ENCODE measurements around the gene NRAP. TPM values are rescaled to one million over a fixed set of nuclear protein-coding genes. Genes with fewer than 3 reads are reported as not detected.

NRAP gene
- polyA plus RNA-seq, 2 donors = 0.02 to 0.04 TPM

- peaks cover 0 to 3% of the 10 kb centered on the region in 2 donors for H3K4me1 ChIP-seq (ENCODE audit: control insufficient read depth in 2 of 2, insufficient read depth in 2 of 2, low read length in 1 of 2)
- no peak overlapping the region for H3K4me3 ChIP-seq (ENCODE audit: low read depth in 1 of 2, low read length in 2 of 2)
- H3K27me3 ChIP-seq (ENCODE audit: control insufficient read depth in 1 of 2, insufficient read depth in 2 of 2, low read length in 2 of 2) = no peaks in the 10 kb centered on the region
- H3K9me3 ChIP-seq (ENCODE audit: control insufficient read depth in 2 of 2, insufficient read depth in 1 of 2, low read depth in 1 of 2, low read length in 1 of 2) = no peaks in the 10 kb centered on the region
- H3K36me3 ChIP-seq (ENCODE audit: control insufficient read depth in 2 of 2, insufficient read depth in 2 of 2, low read length in 1 of 2) = no peaks in the 10 kb centered on the region
- H3K27ac ChIP-seq (ENCODE audit: low read depth in 2 of 2, low read length in 1 of 2) = no peak overlapping the region
- whole genome bisulfite sequencing, 2 donors = 45 to 52% methylated on average over 6 of the region's 6 CpGs
These were observed 40.9 kb upstream of the NRAP start for GRCh38 chr10:113704637-113705343.

- peaks cover 0 to 5% of the 10 kb centered on the region in 2 donors for H3K9me3 ChIP-seq (ENCODE audit: control insufficient read depth in 2 of 2, insufficient read depth in 1 of 2, low read depth in 1 of 2, low read length in 1 of 2)
- H3K27me3 ChIP-seq (ENCODE audit: control insufficient read depth in 1 of 2, insufficient read depth in 2 of 2, low read length in 2 of 2) = no peaks in the 10 kb centered on the region
- H3K36me3 ChIP-seq (ENCODE audit: control insufficient read depth in 2 of 2, insufficient read depth in 2 of 2, low read length in 1 of 2) = peaks cover 0 to 13% of the 10 kb centered on the region in 2 donors
- no peak overlapping the region for H3K4me3 ChIP-seq (ENCODE audit: low read depth in 1 of 2, low read length in 2 of 2)
- 80 to 94% methylated on average over 3 of the region's 3 CpGs for WGBS, 2 donors
- no peaks in the 10 kb centered on the region for H3K4me1 ChIP-seq (ENCODE audit: control insufficient read depth in 2 of 2, insufficient read depth in 2 of 2, low read length in 1 of 2)
- H3K27ac ChIP-seq (ENCODE audit: low read depth in 2 of 2, low read length in 1 of 2) = no peak overlapping the region
These were observed 33.8 kb upstream of the NRAP start for GRCh38 chr10:113697595-113697994.

- H3K36me3 ChIP-seq (ENCODE audit: control insufficient read depth in 2 of 2, insufficient read depth in 2 of 2, low read length in 1 of 2) = peaks cover 0 to 14% of the 10 kb centered on the region in 2 donors
- H3K4me3 ChIP-seq (ENCODE audit: low read depth in 1 of 2, low read length in 2 of 2) = no peak overlapping the region
- H3K27me3 ChIP-seq (ENCODE audit: control insufficient read depth in 1 of 2, insufficient read depth in 2 of 2, low read length in 2 of 2) = no peaks in the 10 kb centered on the region
- H3K4me1 ChIP-seq (ENCODE audit: control insufficient read depth in 2 of 2, insufficient read depth in 2 of 2, low read length in 1 of 2) = no peaks in the 10 kb centered on the region
- WGBS, 2 donors = 92 to 97% methylated on average over 1 of the region's 1 CpG
- peaks cover 0 to 11% of the 10 kb centered on the region in 2 donors for H3K9me3 ChIP-seq (ENCODE audit: control insufficient read depth in 2 of 2, insufficient read depth in 1 of 2, low read depth in 1 of 2, low read length in 1 of 2)
- H3K27ac ChIP-seq (ENCODE audit: low read depth in 2 of 2, low read length in 1 of 2) = no peak overlapping the region
These were observed 31.9 kb upstream of the NRAP start for GRCh38 chr10:113695691-113696090.

GRCh38 chr10:113693348-113693747, 29.5 kb upstream of the NRAP start:
- 93 to 99% methylated on average over 2 of the region's 2 CpGs for WGBS, 2 donors
- Histone ChIP-seq H3K9me3 (ENCODE audit: control insufficient read depth in 2 of 2, insufficient read depth in 1 of 2, low read depth in 1 of 2, low read length in 1 of 2) (peaks cover 0 to 11% of the 10 kb centered on the region in 2 donors), H3K4me3 (ENCODE audit: low read depth in 1 of 2, low read length in 2 of 2) (no peak overlapping the region), H3K36me3 (ENCODE audit: control insufficient read depth in 2 of 2, insufficient read depth in 2 of 2, low read length in 1 of 2) (peaks cover 0 to 14% of the 10 kb centered on the region in 2 donors), H3K27ac (ENCODE audit: low read depth in 2 of 2, low read length in 1 of 2) (no peak overlapping the region), H3K27me3 (ENCODE audit: control insufficient read depth in 1 of 2, insufficient read depth in 2 of 2, low read length in 2 of 2) (no peaks in the 10 kb centered on the region), H3K4me1 (ENCODE audit: control insufficient read depth in 2 of 2, insufficient read depth in 2 of 2, low read length in 1 of 2) (no peaks in the 10 kb centered on the region)

GRCh38 chr10:113692271-113692670, 28.4 kb upstream of the NRAP start:
- no peaks in the 10 kb centered on the region for H3K4me1 ChIP-seq (ENCODE audit: control insufficient read depth in 2 of 2, insufficient read depth in 2 of 2, low read length in 1 of 2)
- H3K27me3 ChIP-seq (ENCODE audit: control insufficient read depth in 1 of 2, insufficient read depth in 2 of 2, low read length in 2 of 2) = no peaks in the 10 kb centered on the region
- H3K4me3 ChIP-seq (ENCODE audit: low read depth in 1 of 2, low read length in 2 of 2) = no peak overlapping the region
- H3K36me3 ChIP-seq (ENCODE audit: control insufficient read depth in 2 of 2, insufficient read depth in 2 of 2, low read length in 1 of 2) = peaks cover 0 to 8% of the 10 kb centered on the region in 2 donors
- no peak overlapping the region for H3K27ac ChIP-seq (ENCODE audit: low read depth in 2 of 2, low read length in 1 of 2)
- 88 to 94% methylated on average over 6 of the region's 6 CpGs for WGBS, 2 donors
- H3K9me3 ChIP-seq (ENCODE audit: control insufficient read depth in 2 of 2, insufficient read depth in 1 of 2, low read depth in 1 of 2, low read length in 1 of 2) = peaks cover 0 to 11% of the 10 kb centered on the region in 2 donors

- peaks cover 0 to 7% of the 10 kb centered on the region in 2 donors for H3K36me3 ChIP-seq (ENCODE audit: control insufficient read depth in 2 of 2, insufficient read depth in 2 of 2, low read length in 1 of 2)
- no peak overlapping the region for H3K27ac ChIP-seq (ENCODE audit: low read depth in 2 of 2, low read length in 1 of 2)
- peaks cover 0 to 11% of the 10 kb centered on the region in 2 donors for H3K9me3 ChIP-seq (ENCODE audit: control insufficient read depth in 2 of 2, insufficient read depth in 1 of 2, low read depth in 1 of 2, low read length in 1 of 2)
- no peaks in the 10 kb centered on the region for H3K4me1 ChIP-seq (ENCODE audit: control insufficient read depth in 2 of 2, insufficient read depth in 2 of 2, low read length in 1 of 2)
- no peaks in the 10 kb centered on the region for H3K27me3 ChIP-seq (ENCODE audit: control insufficient read depth in 1 of 2, insufficient read depth in 2 of 2, low read length in 2 of 2)
- 83 to 91% methylated on average over 2 of the region's 2 CpGs for WGBS, 2 donors
- H3K4me3 ChIP-seq (ENCODE audit: low read depth in 1 of 2, low read length in 2 of 2) = no peak overlapping the region
These were observed 27.5 kb upstream of the NRAP start for GRCh38 chr10:113691381-113691780.

GRCh38 chr10:113690749-113691148, 26.9 kb upstream of the NRAP start:
- H3K27me3 ChIP-seq (ENCODE audit: control insufficient read depth in 1 of 2, insufficient read depth in 2 of 2, low read length in 2 of 2) = no peaks in the 10 kb centered on the region
- 59 to 66% methylated on average over 3 of the region's 3 CpGs for WGBS, 2 donors
- no peak overlapping the region for H3K27ac ChIP-seq (ENCODE audit: low read depth in 2 of 2, low read length in 1 of 2)
- H3K4me3 ChIP-seq (ENCODE audit: low read depth in 1 of 2, low read length in 2 of 2) = no peak overlapping the region
- H3K4me1 ChIP-seq (ENCODE audit: control insufficient read depth in 2 of 2, insufficient read depth in 2 of 2, low read length in 1 of 2) = no peaks in the 10 kb centered on the region
- H3K36me3 ChIP-seq (ENCODE audit: control insufficient read depth in 2 of 2, insufficient read depth in 2 of 2, low read length in 1 of 2) = peaks cover 0 to 7% of the 10 kb centered on the region in 2 donors
- peaks cover 0 to 11% of the 10 kb centered on the region in 2 donors for H3K9me3 ChIP-seq (ENCODE audit: control insufficient read depth in 2 of 2, insufficient read depth in 1 of 2, low read depth in 1 of 2, low read length in 1 of 2)

- Histone ChIP-seq H3K27ac (ENCODE audit: low read depth in 2 of 2, low read length in 1 of 2) (no peak overlapping the region), H3K4me3 (ENCODE audit: low read depth in 1 of 2, low read length in 2 of 2) (no peak overlapping the region), H3K9me3 (ENCODE audit: control insufficient read depth in 2 of 2, insufficient read depth in 1 of 2, low read depth in 1 of 2, low read length in 1 of 2) (peaks cover 0 to 8% of the 10 kb centered on the region in 2 donors), H3K36me3 (ENCODE audit: control insufficient read depth in 2 of 2, insufficient read depth in 2 of 2, low read length in 1 of 2) (peaks cover 0 to 7% of the 10 kb centered on the region in 2 donors), H3K4me1 (ENCODE audit: control insufficient read depth in 2 of 2, insufficient read depth in 2 of 2, low read length in 1 of 2) (no peaks in the 10 kb centered on the region), H3K27me3 (ENCODE audit: control insufficient read depth in 1 of 2, insufficient read depth in 2 of 2, low read length in 2 of 2) (no peaks in the 10 kb centered on the region)
- 72 to 75% methylated on average over 3 of the region's 3 CpGs for WGBS, 2 donors
These were observed 25.7 kb upstream of the NRAP start for GRCh38 chr10:113689574-113689973.

- Histone ChIP-seq H3K9me3 (ENCODE audit: control insufficient read depth in 2 of 2, insufficient read depth in 1 of 2, low read depth in 1 of 2, low read length in 1 of 2) (peaks cover 0 to 8% of the 10 kb centered on the region in 2 donors), H3K4me1 (ENCODE audit: control insufficient read depth in 2 of 2, insufficient read depth in 2 of 2, low read length in 1 of 2) (no peaks in the 10 kb centered on the region), H3K36me3 (ENCODE audit: control insufficient read depth in 2 of 2, insufficient read depth in 2 of 2, low read length in 1 of 2) (peaks cover 0 to 7% of the 10 kb centered on the region in 2 donors), H3K4me3 (ENCODE audit: low read depth in 1 of 2, low read length in 2 of 2) (no peak overlapping the region), H3K27me3 (ENCODE audit: control insufficient read depth in 1 of 2, insufficient read depth in 2 of 2, low read length in 2 of 2) (no peaks in the 10 kb centered on the region), H3K27ac (ENCODE audit: low read depth in 2 of 2, low read length in 1 of 2) (no peak overlapping the region)
- WGBS, 2 donors = 82 to 85% methylated on average over 1 of the region's 1 CpG
These were observed 25.2 kb upstream of the NRAP start for GRCh38 chr10:113689057-113689456.

GRCh38 chr10:113687037-113687436, 23.2 kb upstream of the NRAP start:
- Histone ChIP-seq H3K4me1 (ENCODE audit: control insufficient read depth in 2 of 2, insufficient read depth in 2 of 2, low read length in 1 of 2) (no peaks in the 10 kb centered on the region), H3K27me3 (ENCODE audit: control insufficient read depth in 1 of 2, insufficient read depth in 2 of 2, low read length in 2 of 2) (no peaks in the 10 kb centered on the region), H3K4me3 (ENCODE audit: low read depth in 1 of 2, low read length in 2 of 2) (no peak overlapping the region), H3K9me3 (ENCODE audit: control insufficient read depth in 2 of 2, insufficient read depth in 1 of 2, low read depth in 1 of 2, low read length in 1 of 2) (peaks cover 0 to under 1% of the 10 kb centered on the region in 2 donors), H3K36me3 (ENCODE audit: control insufficient read depth in 2 of 2, insufficient read depth in 2 of 2, low read length in 1 of 2) (no peaks in the 10 kb centered on the region), H3K27ac (ENCODE audit: low read depth in 2 of 2, low read length in 1 of 2) (no peak overlapping the region)
- WGBS, 2 donors = 95 to 98% methylated on average over 4 of the region's 4 CpGs

Data from esophagus (tissue), 2 donors.